GM18867 (cell line): Measurements from ENCODE around the gene TRIOBP.
A peak's percentile ranks its signal among the peaks of the same experiment; 100 is the strongest.
"Not testable (repeated sequence)": the region's sequence is repeated elsewhere in the genome, so short reads cannot be mapped to it uniquely, and the experiment has no call there.

Experiments
- ATAC-seq: cut with Tn5 transposase; IDR thresholded peaks from one replicate; pipeline ENCODE4 v1.9.1; 2021; ENCODE audit warnings: mild to moderate bottlenecking, moderate library complexity; ENCODE audit not compliant: unreplicated experiment

Gene TRIOBP

DNA sequence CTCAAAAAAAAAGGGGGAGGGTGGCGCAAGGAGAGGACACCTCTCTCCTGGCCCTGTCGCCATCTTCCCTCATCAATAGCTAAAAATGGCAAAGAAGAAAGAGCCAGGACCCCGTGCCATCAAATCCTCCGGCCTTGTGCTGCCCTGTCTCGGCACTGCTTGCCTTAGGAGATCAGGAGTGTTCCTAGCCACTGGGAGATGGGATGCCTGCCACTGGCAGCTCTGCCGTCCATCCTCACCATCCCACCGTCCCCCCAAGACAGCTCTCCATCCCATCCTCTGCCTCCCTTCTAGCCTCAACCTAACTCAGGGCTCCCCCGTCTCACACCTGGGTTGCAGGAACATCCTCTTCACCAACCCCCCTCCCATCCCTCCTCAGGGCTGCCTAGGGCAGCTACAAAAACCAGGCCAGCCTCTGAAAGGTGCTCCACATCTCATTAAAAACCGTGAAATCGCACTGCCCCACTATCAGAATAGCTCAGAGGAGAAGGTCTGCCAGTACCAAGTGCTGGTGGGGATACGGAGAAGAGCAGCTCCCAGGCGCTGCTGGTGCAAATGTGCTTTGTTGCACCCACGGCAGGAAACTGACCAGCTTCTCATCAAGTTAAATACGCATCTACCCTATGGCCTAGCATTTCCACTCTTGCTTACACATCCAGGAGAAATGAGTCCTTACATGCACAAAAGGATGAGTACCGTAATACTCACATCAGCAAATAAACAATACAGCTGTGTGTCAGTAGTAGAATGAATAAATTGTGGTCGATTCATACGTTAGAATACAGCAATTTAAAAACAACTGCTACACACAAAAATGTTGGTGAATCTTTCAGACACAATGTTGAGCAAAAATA is 79.2 kb downstream of the TRIOBP start:
- ATAC-seq, result no peak

DNA sequence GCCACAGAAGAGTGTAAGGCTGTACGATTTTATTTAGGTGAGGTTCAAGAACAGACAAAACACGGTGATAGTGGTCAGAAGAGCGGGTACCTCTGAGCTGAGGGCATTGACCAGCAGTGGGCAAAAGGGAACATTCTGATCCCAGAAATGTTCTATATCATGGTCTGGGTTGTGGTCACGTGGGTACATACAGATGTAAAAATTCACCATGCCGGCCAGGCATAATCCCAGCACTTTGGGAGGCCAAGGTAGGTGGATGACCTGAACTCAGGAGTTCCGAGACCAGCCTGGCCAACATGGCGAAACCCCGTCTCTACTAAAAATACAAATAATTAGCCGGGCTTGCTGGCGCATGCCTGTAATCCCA is 79.8 kb downstream of the TRIOBP start:
- ATAC-seq, result no peak

GRCh38 chr22:37777122-37777687 is 80.4 kb downstream of the TRIOBP start:
- peak; percentile 82 for ATAC-seq

DNA sequence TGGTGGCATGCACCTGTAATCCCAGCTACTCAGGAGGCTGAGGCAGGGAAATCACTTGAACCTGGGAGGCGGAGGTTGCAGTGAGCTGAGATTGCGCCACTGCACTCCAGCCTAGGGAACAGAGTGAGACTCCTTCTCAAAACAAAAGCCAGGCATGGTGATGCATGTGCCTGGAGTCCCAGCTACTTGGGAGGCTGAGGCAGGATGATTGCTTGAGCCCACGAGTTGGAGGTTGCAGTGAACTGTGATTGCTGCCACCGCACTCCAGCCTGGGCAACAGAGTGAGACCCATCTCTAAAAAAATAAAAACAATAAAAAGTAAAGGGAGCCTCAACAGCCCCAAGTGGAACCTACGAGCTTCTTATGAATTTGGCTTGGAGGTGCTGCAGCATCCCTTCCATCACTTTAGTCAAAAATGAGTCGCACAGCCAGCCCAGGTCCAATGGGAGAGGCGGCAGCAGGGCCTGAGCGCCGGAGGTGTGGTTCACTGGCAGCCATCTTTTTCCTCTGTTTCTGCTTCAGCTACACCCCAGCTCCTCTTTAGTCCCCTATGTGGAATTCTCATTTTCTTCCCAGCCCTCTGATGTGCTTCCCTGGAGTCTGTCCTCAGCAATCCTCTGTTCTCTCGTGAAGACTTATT is 81.6 kb downstream of the TRIOBP start:
- ATAC-seq, result no peak

DNA sequence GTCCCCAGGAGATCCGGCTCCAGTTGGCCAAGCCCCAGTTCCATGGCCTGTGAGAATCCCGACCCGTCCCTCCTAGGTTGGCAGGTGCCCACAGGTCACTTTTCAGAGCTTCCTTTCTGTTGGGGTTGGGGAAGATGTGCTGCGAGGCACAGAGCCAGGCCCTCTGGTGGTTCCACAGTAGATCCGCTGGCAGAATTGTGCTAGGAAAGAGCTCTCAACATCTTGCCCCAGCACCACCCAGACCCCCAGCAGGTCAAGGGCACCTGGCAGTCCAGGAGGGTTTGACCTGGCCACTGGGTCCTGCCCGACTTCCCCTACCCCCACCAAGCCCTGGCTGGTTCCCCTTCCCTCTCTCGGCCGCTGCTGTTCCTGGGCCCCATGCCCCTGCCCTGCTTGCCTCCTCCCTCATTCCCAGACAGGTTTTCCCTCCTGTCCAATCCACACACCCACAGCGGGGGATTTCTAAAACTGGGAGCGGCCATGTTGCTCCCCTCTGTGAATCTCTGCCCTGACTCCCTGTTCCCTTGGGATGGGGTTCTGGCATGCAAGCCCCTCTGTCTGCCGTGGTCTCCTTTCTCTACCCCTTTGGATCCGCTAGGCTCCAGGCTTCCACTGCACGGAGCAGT is 84.7 kb downstream of the TRIOBP start:
- ATAC-seq, result no peak

GRCh38 chr22:37782340-37783168 is 85.7 kb downstream of the TRIOBP start:
- no peak for ATAC-seq

GRCh38 chr22:37784829-37785495 is 88.1 kb downstream of the TRIOBP start:
- ATAC-seq, result no peak

- no peak for ATAC-seq
These were observed 93.4 kb downstream of the TRIOBP start for GRCh38 chr22:37790234-37790633.

DNA sequence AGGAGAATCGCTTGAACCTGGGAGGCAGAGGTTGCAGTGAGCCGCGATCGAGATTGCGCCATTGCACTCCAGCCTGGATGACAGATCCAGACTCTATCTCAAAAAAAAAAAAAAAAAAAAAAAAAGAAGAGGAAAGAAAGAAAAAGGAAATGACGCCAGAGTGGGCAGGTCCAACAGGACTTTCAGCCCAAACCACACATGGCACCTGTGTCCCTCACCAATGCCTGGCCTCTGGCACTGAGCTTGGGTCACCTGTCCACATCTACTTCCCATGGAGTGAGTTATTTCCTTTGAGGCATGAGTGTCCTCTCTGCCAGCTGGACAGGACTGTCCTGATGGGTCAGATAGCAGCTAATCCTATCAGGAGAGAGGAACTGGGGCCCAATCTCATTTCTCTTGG is 95.6 kb downstream of the TRIOBP start:
- ATAC-seq, result no peak

GRCh38 chr22:37794376-37794775 is 97.5 kb downstream of the TRIOBP start:
- no peak for ATAC-seq

GRCh38 chr22:37796079-37796478 is 99.2 kb downstream of the TRIOBP start:
- no peak for ATAC-seq

DNA sequence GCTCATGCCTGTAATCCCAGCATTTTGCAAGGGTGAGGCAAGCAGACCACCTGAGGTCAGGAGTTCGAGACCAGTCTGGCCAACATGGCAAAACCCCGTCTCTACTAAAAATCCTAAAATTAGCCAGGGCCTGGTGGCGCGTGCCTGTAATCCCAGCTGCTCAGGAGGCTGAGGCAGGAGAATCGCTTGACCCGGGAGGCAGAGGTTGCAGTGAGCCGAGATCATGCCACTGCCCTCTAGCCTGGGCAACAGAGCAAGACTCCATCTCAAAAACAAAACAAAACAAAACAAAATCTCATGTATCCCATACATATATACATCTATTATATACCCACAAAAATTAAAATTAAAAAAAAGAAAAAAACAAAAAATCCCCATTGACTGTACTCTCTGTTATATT is 100.4 kb downstream of the TRIOBP start:
- not testable (repeated sequence) for ATAC-seq

DNA sequence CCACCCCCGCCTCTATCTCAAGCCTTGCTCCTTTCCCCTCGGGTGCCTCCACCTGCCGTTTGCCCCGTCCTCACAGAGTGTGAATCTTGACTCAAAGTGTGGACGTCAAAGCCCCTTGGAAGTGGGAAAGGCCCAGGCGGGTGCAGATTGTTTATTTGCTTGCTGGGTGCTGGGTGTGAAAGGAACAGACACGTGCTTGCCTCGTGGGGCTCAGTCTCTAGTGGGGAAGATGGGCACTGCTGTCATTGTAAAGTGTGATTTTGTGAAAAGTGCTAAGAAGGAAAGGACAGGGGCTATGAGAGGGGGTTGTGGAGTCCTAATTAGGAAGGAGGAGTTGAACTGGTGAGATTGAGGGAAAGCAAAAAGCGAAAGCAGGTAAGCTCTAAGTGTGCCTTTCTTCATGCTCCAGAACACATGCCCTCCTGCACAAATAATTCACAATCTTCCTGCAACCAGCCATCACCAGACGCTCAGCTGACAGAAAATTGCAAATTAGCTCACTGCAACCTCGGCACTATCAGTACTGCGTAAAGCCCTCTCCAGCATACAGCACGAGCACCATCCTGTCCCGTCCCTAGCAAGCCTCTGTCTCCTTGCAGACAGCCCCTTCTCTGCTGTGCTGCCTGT is 101.1 kb downstream of the TRIOBP start:
- no peak for ATAC-seq

- ATAC-seq, result not testable (repeated sequence)
These were observed 103.1 kb downstream of the TRIOBP start for GRCh38 chr22:37799979-37800378.

DNA sequence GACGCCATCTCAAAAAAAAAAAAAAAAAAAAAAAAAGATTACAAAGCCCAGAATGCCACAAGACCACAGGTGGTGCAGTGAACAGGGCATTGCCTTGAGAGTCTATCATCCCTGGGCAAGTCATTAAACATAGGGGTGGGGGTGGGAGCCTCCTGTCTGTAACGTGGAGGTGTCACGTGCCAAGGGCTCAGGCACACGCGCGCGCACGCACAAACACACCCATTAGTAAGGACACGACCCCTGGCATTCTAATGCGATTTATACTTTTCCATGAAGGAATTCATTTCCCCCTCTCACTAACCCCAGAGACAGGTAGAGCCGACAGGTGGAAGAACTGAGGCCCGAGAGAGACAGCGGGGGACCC is 105.1 kb downstream of the TRIOBP start:
- ATAC-seq, result no peak

DNA sequence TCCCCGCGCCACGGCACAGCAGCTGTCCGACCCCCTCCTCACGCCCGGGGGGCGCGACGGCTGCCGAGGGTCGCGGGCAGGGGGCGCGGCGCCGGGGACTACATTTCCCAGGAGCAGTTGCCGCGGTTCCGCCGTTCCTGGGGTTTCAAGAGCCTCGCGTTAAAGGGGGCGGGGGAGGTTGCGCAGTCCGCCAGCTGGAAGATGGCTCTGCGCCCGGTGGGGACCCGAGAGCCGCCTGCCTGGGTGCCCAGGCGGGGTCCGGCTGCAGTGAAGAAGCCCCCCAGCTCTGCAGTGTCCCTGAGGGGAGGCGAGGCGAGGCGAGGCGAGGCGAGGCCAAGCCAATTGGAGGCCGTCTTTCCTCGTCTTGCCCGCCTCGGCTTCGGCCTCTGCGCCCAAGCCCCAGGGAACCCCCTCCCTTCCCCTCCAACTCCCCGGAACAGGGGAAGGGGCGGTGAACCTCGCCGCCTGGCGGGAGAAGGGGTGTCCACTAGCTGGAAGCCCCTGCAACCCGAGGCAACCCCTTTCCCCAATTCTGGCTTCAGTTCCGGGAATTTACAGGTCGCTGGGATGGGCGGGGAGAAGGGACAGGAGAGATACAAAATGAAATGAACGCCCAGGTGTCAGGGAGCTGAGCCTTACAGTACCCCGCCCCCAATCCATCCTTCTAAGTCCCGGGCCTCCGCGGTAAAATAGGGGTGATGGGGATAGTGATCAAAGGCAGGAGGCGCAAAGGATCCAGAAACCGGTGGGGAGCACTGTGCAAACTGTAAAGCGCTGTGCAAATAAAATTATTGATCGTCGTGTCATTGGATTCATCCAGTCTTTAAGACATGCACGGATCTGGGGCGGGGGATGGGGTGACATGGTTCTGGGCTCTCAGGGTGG is 105.7 kb downstream of the TRIOBP start:
- ATAC-seq, result no peak

DNA sequence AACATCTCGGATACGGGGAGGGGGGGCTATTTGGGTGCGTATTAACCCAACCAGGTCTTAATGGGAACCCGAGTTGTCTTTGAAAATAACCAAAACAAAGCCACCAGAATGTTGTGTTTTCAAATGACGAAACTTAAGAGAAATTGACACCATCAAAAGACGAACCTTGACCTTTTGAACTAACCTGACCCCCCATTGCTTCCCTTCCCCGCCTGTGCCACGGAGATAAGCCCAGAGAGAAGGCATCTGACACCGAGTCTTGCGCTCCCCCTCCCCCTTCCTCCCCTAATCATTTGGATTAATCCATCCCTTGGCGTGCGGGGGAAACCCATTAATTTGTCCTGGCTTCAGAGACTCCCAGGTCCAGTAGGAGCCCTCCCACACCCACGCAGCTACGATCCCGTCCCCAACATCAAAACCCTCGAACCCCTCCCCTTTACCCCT is 106.4 kb downstream of the TRIOBP start:
- ATAC-seq, result no peak

DNA sequence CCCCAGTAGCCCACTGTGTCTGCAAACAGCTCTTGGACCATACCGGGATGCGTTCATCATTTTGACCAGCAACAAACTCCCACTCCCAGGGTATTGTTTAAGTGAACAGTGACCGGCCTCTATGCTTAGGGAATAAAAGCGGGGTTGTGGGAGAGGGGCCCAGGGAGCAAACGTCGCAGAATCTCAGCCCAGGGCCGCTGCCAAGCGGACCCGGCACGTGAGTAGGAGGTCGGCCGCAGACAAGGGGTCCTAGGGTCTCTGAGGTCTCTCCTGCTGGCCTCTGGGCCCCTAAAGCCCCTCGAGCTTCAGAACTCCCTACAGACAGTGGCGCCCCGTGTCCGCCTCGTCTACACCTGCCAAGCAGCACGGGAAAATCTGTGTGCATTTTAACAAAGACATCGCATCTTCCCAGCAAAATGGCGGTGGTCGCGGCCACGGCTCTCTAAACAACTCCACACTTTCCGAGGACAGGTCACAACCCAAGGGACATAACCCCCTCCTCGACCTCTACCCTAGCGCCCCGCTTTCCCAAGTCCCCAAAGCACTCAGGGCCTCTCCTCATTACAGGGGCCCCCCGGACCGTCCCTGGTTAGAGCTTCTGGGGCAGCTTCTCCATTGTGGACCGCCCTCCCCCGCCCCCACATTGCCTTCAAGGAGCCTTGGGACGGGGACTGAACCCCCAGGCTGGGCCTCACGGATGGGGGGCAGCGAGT is 106.9 kb downstream of the TRIOBP start:
- no peak for ATAC-seq
